Measurements from ENCODE around the gene RPS29. TPM values are rescaled to one million over a fixed set of nuclear protein-coding genes. Genes with fewer than 3 reads are reported as not detected.

Gene RPS29
- total RNA-seq, 1 donor from 2014 or later = 2,262 TPM

- Histone ChIP-seq H3K27ac (no peak overlapping the region), H3K4me1 (no peaks in the 10 kb centered on the region), H3K9me3 (no peaks in the 10 kb centered on the region), H3K27me3 (no peaks in the 10 kb centered on the region), H3K4me3 (no peak overlapping the region), H3K36me3 (peaks cover 0 to 6% of the 10 kb centered on the region in 2 donors)
- no peak for TF ChIP-seq CTCF (IDR thresholded peaks at IDR 0.05)
- no peak for DNase-seq (ENCODE audit: low spot score in 2 of 2)
- intact Hi-C loops (cut with DNase I) = no loop called here
Measured at GRCh38 chr14:49607583-49607982, 21.4 kb upstream of the RPS29 start.

GRCh38 chr14:49598485-49599300 is 12.5 kb upstream of the RPS29 start, which contains the start of gene LRR1:
TSS of gene LRR1 (plus strand) at chr14:49598940. CDS start at chr14:49599021, 81 bp downstream.
- TF ChIP-seq CTCF (IDR thresholded peaks at IDR 0.05) = peak in 1 of 3 experiments; percentile 17
- no peaks in the 10 kb centered on the region for H3K27me3 ChIP-seq
- DNase-seq (ENCODE audit: low spot score in 2 of 2) = peak; percentile 46 to 91
- peaks cover 0 to 2% of the 10 kb centered on the region in 2 donors for H3K36me3 ChIP-seq
- H3K27ac ChIP-seq = peak within 1 kb of the TSS; percentile 93 to 96
- intact Hi-C loops (cut with DNase I) = loop anchor here (1.0 kb wide), 1 partner anchor 22 kb away; the partner anchor contains the start of genes MGAT2 and RPL36AL
- H3K4me3 ChIP-seq = peak within 1 kb of the TSS; percentile 82
- peaks cover 0 to 5% of the 10 kb centered on the region in 2 donors for H3K4me1 ChIP-seq
- no peaks in the 10 kb centered on the region for H3K9me3 ChIP-seq

GRCh38 chr14:49598189-49598484 is 12.0 kb upstream of the RPS29 start:
- TF ChIP-seq CTCF (IDR thresholded peaks at IDR 0.05) = no peak
- DNase-seq (ENCODE audit: low spot score in 2 of 2) = no peak
- peak overlapping the region; percentile 82 for H3K4me3 ChIP-seq
- H3K36me3 ChIP-seq = peaks cover 0 to under 1% of the 10 kb centered on the region in 2 donors
- intact Hi-C loops (cut with DNase I) = loop anchor here (1.0 kb wide), 1 partner anchor 22 kb away; the partner anchor contains the start of genes MGAT2 and RPL36AL
- peak overlapping the region; percentile 93 to 96 for H3K27ac ChIP-seq
- peaks cover 0 to 5% of the 10 kb centered on the region in 2 donors for H3K4me1 ChIP-seq
- no peaks in the 10 kb centered on the region for H3K9me3 ChIP-seq
- no peaks in the 10 kb centered on the region for H3K27me3 ChIP-seq

- intact Hi-C loops (cut with DNase I) = no loop called here
- Histone ChIP-seq H3K4me1 (peaks cover 0 to 3% of the 10 kb centered on the region in 2 donors), H3K4me3 (no peak overlapping the region), H3K9me3 (no peaks in the 10 kb centered on the region), H3K27ac (no peak overlapping the region), H3K36me3 (no peaks in the 10 kb centered on the region), H3K27me3 (no peaks in the 10 kb centered on the region)
- DNase-seq (ENCODE audit: low spot score in 2 of 2) = no peak
- no peak for TF ChIP-seq CTCF (IDR thresholded peaks at IDR 0.05)
Measured at GRCh38 chr14:49594347-49595091, 8.3 kb upstream of the RPS29 start.

GRCh38 chr14:49593016-49593415 is 6.8 kb upstream of the RPS29 start:
- TF ChIP-seq CTCF (IDR thresholded peaks at IDR 0.05) = no peak
- intact Hi-C loops (cut with DNase I) = no loop called here

More at GRCh38 chr14:49593016-49593415, 6.8 kb upstream of the RPS29 start:
- DNase-seq (ENCODE audit: low spot score in 2 of 2) = no peak
- Histone ChIP-seq H3K36me3 (no peaks in the 10 kb centered on the region), H3K4me3 (no peak overlapping the region), H3K27ac (no peak overlapping the region), H3K9me3 (no peaks in the 10 kb centered on the region), H3K27me3 (no peaks in the 10 kb centered on the region), H3K4me1 (peaks cover 0 to 3% of the 10 kb centered on the region in 2 donors)

Data from ascending aorta (tissue), 2 donors.